Left lung (tissue), 10 donors: Measurements from ENCODE around the gene MICU1. TPM values are rescaled to one million over a fixed set of nuclear protein-coding genes. Genes with fewer than 3 reads are reported as not detected.

Source experiments
- ATAC-seq: fragments of 200-7000 bp; cut with Tn5 transposase; one replicate; pipeline ENCODE4 v1.9.1; 2020; ENCODE audit warnings: moderate library complexity
- DNase-seq, 4 donors: peaks; one replicate each; pipeline ENCODE4 v3.0.0-alpha.2; 2013 to 2020
- H3K27ac ChIP-seq, 2 donors: fragments of 200-600 bp; sonication (generic) in 1 of 2; one replicate each; pipeline versions ENCODE4 v1.5.0 to v1.8.0; 2020 to 2021
- H3K27me3 ChIP-seq, 2 donors: fragments of 200-600 bp; sonication (generic) in 1 of 2; one replicate each; pipeline versions ENCODE4 v1.5.0 to v1.8.0; 2020 to 2021
- H3K36me3 ChIP-seq, 2 donors: fragments of 200-600 bp; sonication (generic) in 1 of 2; one replicate each; pipeline versions ENCODE4 v1.5.0 to v1.8.0; 2020 to 2021
- H3K4me1 ChIP-seq, 2 donors: fragments of 200-600 bp; one replicate each; pipeline ENCODE4 v1.8.0; 2021
- H3K4me3 ChIP-seq, 2 donors: fragments of 200-600 bp; sonication (generic) in 1 of 2; one replicate each; pipeline versions ENCODE4 v1.5.0 to v1.8.0; 2020 to 2021; ENCODE audit warnings: mild to moderate bottlenecking in 1 of 2
- H3K9me3 ChIP-seq, 2 donors: fragments of 200-600 bp; sonication (generic) in 1 of 2; one replicate each; pipeline versions ENCODE4 v1.5.0 to v1.8.0; 2020 to 2021
- intact Hi-C, 2 donors: fragments of 100-400 bp; cut with DNase I; formaldehyde crosslinking; loops; one replicate each; pipeline versions ENCODE4 v1.11.2 to v1.14.2; 2022
- polyA plus RNA-seq, 6 donors: library from polyadenylated mRNA; unstranded; fragments of 120-200 nt; gene quantifications; one replicate each; pipeline ENCODE4 v1.2.1, GENCODE V29; 2013; ENCODE audit not compliant: insufficient read length in 6 of 6
- total RNA-seq, 2 donors: library from RNA; stranded (reverse); fragmentation: NEBNext Ultra II Directional; extraction: Animal tissue kit (Norgen Biotek cat#: 25700); gene quantifications; one replicate each; pipeline ENCODE4 v1.2.1, GENCODE V29; 2021
- TF ChIP-seq, protein P1 (sequence below), 2 donors: fragments of 200-600 bp; sonication (generic) in 1 of 2; IDR thresholded peaks; one replicate each; pipeline versions ENCODE4 v1.5.0 to v1.8.0; 2021; ENCODE audit warnings: antibody characterized with exemption in 2 of 2
- donor health status: DM: no; HTN: yes; CAD: no.
- donor health status: DM: no; HTN: no; CAD: no.

The MICU1 gene
- total and polyA plus RNA-seq, 8 donors, result 49.8 to 67.4 (median 56.0) TPM

DNA sequence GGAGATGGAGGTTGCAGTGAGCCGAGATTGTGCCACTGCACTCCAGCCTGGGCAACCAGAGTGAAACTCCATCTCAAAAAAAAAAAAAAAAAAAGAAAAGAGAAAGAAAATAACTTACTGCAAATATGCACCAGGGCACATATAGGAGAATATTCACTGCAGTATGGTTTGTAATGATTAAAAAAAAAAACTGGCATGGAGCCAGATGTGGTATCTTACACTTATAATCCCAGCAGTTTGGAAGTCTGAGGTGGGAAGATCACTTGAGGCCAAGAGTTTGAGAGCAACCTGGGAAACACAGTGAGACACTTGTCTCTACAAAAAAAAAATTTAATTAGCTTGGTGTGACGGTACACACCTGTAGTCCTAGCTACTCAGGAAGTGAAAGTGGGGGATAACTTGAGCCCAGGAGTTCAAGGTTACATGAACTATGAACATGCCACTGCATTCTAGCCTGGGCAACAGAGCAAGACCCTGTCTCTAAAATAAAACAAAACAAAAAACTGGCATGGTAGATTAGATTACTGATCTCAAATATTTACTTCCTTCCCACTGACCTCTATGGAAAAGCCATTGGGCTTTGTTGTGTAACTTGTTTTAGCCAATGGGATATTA lies 85.6 kb downstream of the MICU1 start:
- no peak overlapping the region for H3K27ac ChIP-seq
- peaks cover 0 to 31% of the 10 kb centered on the region in 2 donors for H3K36me3 ChIP-seq
- H3K9me3 ChIP-seq, result peaks cover 0 to 19% of the 10 kb centered on the region in 2 donors
- H3K4me1 ChIP-seq, result peaks cover 0 to 31% of the 10 kb centered on the region in 2 donors
- H3K4me3 ChIP-seq, result no peak overlapping the region
- no peaks in the 10 kb centered on the region for H3K27me3 ChIP-seq
- DNase-seq, result no peak
- intact Hi-C loops, result no loop called here
- ATAC-seq, result no peak
- TF ChIP-seq, protein P1, sequence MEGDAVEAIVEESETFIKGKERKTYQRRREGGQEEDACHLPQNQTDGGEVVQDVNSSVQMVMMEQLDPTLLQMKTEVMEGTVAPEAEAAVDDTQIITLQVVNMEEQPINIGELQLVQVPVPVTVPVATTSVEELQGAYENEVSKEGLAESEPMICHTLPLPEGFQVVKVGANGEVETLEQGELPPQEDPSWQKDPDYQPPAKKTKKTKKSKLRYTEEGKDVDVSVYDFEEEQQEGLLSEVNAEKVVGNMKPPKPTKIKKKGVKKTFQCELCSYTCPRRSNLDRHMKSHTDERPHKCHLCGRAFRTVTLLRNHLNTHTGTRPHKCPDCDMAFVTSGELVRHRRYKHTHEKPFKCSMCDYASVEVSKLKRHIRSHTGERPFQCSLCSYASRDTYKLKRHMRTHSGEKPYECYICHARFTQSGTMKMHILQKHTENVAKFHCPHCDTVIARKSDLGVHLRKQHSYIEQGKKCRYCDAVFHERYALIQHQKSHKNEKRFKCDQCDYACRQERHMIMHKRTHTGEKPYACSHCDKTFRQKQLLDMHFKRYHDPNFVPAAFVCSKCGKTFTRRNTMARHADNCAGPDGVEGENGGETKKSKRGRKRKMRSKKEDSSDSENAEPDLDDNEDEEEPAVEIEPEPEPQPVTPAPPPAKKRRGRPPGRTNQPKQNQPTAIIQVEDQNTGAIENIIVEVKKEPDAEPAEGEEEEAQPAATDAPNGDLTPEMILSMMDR (IDR thresholded peaks at IDR 0.05), result no peak

DNA sequence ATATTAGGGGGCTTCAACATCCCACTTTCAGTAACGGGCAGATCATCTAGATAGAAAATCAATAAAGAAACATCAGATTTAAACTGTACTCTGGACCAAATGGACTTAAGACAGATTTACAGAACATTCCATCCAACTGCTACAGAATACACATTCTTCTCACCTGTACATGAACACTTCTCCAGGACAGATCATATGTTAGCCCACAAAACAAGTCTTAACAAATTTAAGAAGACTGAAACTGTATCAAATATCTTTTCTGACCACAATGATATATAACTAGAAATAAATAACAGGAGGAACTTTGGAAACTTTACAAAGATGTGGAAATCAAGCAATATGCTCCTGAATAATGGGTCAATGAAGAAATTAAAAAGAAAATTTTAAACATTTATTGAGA lies 86.7 kb downstream of the MICU1 start:
- H3K4me1 ChIP-seq, result peaks cover 0 to 31% of the 10 kb centered on the region in 2 donors
- peak overlapping the region in 1 of 2 donors; percentile 59 for H3K27ac ChIP-seq
- no peaks in the 10 kb centered on the region for H3K27me3 ChIP-seq
- intact Hi-C loops, result no loop called here
- H3K4me3 ChIP-seq, result no peak overlapping the region
- peaks cover 0 to 19% of the 10 kb centered on the region in 2 donors for H3K9me3 ChIP-seq
- H3K36me3 ChIP-seq, result peaks cover 0 to 29% of the 10 kb centered on the region in 2 donors
- ATAC-seq, result no peak
- no peak for DNase-seq
- TF ChIP-seq, protein P1 (IDR thresholded peaks at IDR 0.05), result no peak

DNA sequence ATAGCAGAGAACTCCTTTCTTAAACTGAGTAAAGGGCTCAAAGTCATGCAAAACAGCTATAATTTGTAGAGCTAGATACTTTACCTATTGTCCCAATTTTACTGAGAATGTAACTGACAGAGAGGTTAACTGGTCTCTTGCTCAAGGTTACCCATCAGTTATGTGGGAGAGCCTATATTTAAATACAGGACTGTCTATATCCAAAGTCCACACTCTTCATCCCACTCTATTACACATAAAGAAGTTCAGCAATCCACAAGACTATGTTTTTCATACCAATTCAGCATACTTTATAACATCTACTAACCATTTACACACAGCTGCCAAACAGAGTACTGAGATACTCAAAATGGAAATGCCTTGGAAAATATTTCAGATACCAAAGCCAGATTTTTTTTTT lies 100.2 kb downstream of the MICU1 start:
- ATAC-seq, result no peak
- Histone ChIP-seq H3K9me3 (no peaks in the 10 kb centered on the region), H3K27ac (no peak overlapping the region), H3K36me3 (no peaks in the 10 kb centered on the region), H3K4me1 (peaks cover 0 to 10% of the 10 kb centered on the region in 2 donors), H3K4me3 (no peak overlapping the region), H3K27me3 (no peaks in the 10 kb centered on the region)
- TF ChIP-seq, protein P1 (IDR thresholded peaks at IDR 0.05), result no peak
- DNase-seq, result no peak
- intact Hi-C loops, result no loop called here

DNA sequence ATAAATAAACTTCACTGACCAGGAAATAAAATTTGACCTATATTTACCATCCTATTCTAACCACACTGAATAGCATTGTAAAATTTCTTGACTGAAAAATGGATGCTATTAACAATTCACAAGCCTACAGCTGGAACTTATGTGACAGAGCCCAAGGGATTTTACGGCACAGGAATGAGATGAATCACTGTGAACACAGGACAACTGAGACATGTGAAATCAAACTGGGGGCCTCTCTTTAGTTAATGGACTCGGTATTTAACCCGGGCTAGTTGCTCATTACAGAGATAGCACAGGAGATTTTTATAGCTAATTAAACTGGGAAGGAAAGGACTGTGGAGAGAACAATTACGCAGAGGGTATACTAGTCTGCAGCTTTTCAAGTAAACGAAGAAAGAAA lies 100.6 kb downstream of the MICU1 start:
- peaks cover 0 to 10% of the 10 kb centered on the region in 2 donors for H3K4me1 ChIP-seq
- H3K27ac ChIP-seq, result no peak overlapping the region
- H3K36me3 ChIP-seq, result no peaks in the 10 kb centered on the region
- TF ChIP-seq, protein P1 (IDR thresholded peaks at IDR 0.05), result no peak
- no peaks in the 10 kb centered on the region for H3K9me3 ChIP-seq
- H3K27me3 ChIP-seq, result no peaks in the 10 kb centered on the region
- no peak overlapping the region for H3K4me3 ChIP-seq
- intact Hi-C loops, result no loop called here
- no peak for ATAC-seq
- no peak for DNase-seq

DNA sequence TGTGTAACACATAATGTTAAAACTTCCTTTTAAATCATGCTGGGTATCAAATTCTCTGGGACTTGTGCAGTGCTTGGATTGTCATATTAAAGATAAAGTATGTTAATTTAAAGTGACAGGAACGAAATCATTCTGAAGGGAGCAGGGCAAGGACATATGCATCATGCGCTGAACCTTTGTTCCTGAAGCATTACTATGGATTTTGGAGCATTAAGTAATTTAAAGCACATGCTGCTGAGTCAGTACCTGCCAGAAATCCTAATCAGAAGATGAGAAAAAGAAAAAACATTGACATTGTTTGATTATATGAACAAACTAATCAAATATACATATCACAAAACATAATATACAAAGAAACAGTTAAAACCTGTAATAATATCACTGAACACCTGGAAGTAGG lies 101.4 kb downstream of the MICU1 start:
- Histone ChIP-seq H3K4me1 (peaks cover 0 to 10% of the 10 kb centered on the region in 2 donors), H3K36me3 (no peaks in the 10 kb centered on the region), H3K4me3 (no peak overlapping the region), H3K27me3 (no peaks in the 10 kb centered on the region), H3K9me3 (no peaks in the 10 kb centered on the region), H3K27ac (peak overlapping the region in 1 of 2 donors; percentile 21)
- no peak for ATAC-seq
- TF ChIP-seq, protein P1 (IDR thresholded peaks at IDR 0.05), result no peak
- no peak for DNase-seq
- intact Hi-C loops, result no loop called here
